H9 (cell line): Measurements from ENCODE around the gene TMEM35B. TPM values are rescaled to one million over a fixed set of nuclear protein-coding genes. Genes with fewer than 3 reads are reported as not detected.

ENCODE experiments used
- DNase-seq: peaks from one replicate; pipeline ENCODE4 v3.0.0-alpha.2; 2017
- H2AFZ ChIP-seq: one replicate; pipeline ENCODE4 v1.6.1; 2013; ENCODE audit warnings: mild to moderate bottlenecking, low read length, control low read depth, moderate library complexity
- H2AK5ac ChIP-seq: 2 replicates; pipeline ENCODE4 v1.6.1; 2013; ENCODE audit warnings: low read length, control low read depth, mixed read lengths; ENCODE audit not compliant: insufficient read length
- H2BK120ac ChIP-seq: one replicate; pipeline ENCODE4 v1.6.1; 2013; ENCODE audit warnings: low read depth, mild to moderate bottlenecking, low read length, control low read depth, inconsistent platforms; ENCODE audit not compliant: poor library complexity, severe bottlenecking
- H2BK12ac ChIP-seq: 2 replicates; pipeline ENCODE4 v1.6.1; 2013; ENCODE audit warnings: low read length, control low read depth, mixed read lengths, low read depth; ENCODE audit not compliant: insufficient read length
- H2BK15ac ChIP-seq: 2 replicates; pipeline ENCODE4 v1.6.1; 2013; ENCODE audit warnings: low read depth, low read length, control low read depth
- H2BK20ac ChIP-seq: one replicate; pipeline ENCODE4 v1.6.1; 2013; ENCODE audit warnings: low read depth, mild to moderate bottlenecking, low read length, control low read depth, inconsistent platforms; ENCODE audit not compliant: poor library complexity, severe bottlenecking
- H2BK5ac ChIP-seq: 2 replicates; pipeline ENCODE4 v1.6.1; 2013; ENCODE audit warnings: low read length, control low read depth, mixed read lengths; ENCODE audit not compliant: insufficient read length
- H3K14ac ChIP-seq: 2 replicates; pipeline ENCODE4 v1.6.1; 2013; ENCODE audit warnings: low read length, control low read depth; ENCODE audit not compliant: insufficient read depth
- H3K18ac ChIP-seq: 2 replicates; pipeline ENCODE4 v1.6.1; 2013; ENCODE audit warnings: low read depth, mild to moderate bottlenecking, mixed read lengths, low read length, control low read depth; ENCODE audit not compliant: insufficient read length
- H3K23ac ChIP-seq: 2 replicates; pipeline ENCODE4 v1.6.1; 2013; ENCODE audit warnings: low read length, control low read depth, mixed read lengths, low read depth; ENCODE audit not compliant: insufficient read length
- H3K23me2 ChIP-seq: 2 replicates; pipeline ENCODE4 v1.6.1; 2013; ENCODE audit warnings: low read depth, mild to moderate bottlenecking, mixed read lengths, low read length, control low read depth; ENCODE audit not compliant: insufficient read length, poor library complexity, severe bottlenecking
- H3K27ac ChIP-seq: 2 replicates; pipeline ENCODE4 v1.5.1; 2013; ENCODE audit warnings: low read length, control low read depth, mixed read lengths, low read depth; ENCODE audit not compliant: insufficient read length
- H3K27me3 ChIP-seq: 2 replicates; pipeline ENCODE4 v1.6.1; 2013; ENCODE audit warnings: low read length, control low read depth, inconsistent platforms; ENCODE audit not compliant: insufficient read depth
- H3K4ac ChIP-seq: 2 replicates; pipeline ENCODE4 v1.6.1; 2013; ENCODE audit warnings: low read depth, mild to moderate bottlenecking, control low read depth, inconsistent platforms, low read length, moderate library complexity
- H3K4me1 ChIP-seq: 2 replicates; pipeline ENCODE4 v1.6.1; 2013; ENCODE audit warnings: low read length, control low read depth, inconsistent platforms; ENCODE audit not compliant: insufficient read depth
- H3K4me2 ChIP-seq: 2 replicates; pipeline ENCODE4 v1.6.1; 2013; ENCODE audit warnings: low read length, control low read depth, mixed read lengths; ENCODE audit not compliant: insufficient read length, insufficient read depth
- H3K56ac ChIP-seq: 2 replicates; pipeline ENCODE4 v1.6.1; 2013; ENCODE audit warnings: low read depth, mild to moderate bottlenecking, mixed read lengths, low read length, control low read depth; ENCODE audit not compliant: insufficient read length
- H3K79me1 ChIP-seq: 2 replicates; pipeline ENCODE4 v1.6.1; 2013; ENCODE audit warnings: low read depth, mild to moderate bottlenecking, moderate library complexity, low read length, control low read depth, inconsistent platforms; ENCODE audit not compliant: insufficient read depth, poor library complexity, severe bottlenecking
- H3K79me2 ChIP-seq: 2 replicates; pipeline ENCODE4 v1.6.1; 2013; ENCODE audit warnings: low read length, control low read depth, inconsistent platforms; ENCODE audit not compliant: insufficient read depth
- H3K9ac ChIP-seq: 2 replicates; pipeline ENCODE4 v1.6.1; 2013; ENCODE audit warnings: low read length, control low read depth, mixed read lengths; ENCODE audit not compliant: insufficient read length; ENCODE audit errors: extremely low read depth
- H3K9me3 ChIP-seq: one replicate; pipeline ENCODE4 v1.6.1; 2013; ENCODE audit warnings: low read depth, low read length, inconsistent platforms; ENCODE audit not compliant: control insufficient read depth
- H3T11ph ChIP-seq: one replicate; pipeline ENCODE4 v1.6.1; 2013; ENCODE audit warnings: mild to moderate bottlenecking, low read length, control low read depth, inconsistent platforms
- H4K20me1 ChIP-seq: one replicate; pipeline ENCODE4 v1.6.1; 2013; ENCODE audit not compliant: control insufficient read depth, insufficient read length, insufficient read depth
- H4K5ac ChIP-seq: 2 replicates; pipeline ENCODE4 v1.6.1; 2013; ENCODE audit warnings: low read depth, mild to moderate bottlenecking, mixed read lengths, low read length, control low read depth; ENCODE audit not compliant: insufficient read length
- H4K8ac ChIP-seq: replicated peaks from 2 replicates; pipeline ENCODE4 v1.6.1; 2013; ENCODE audit warnings: low read length, control low read depth, mixed read lengths, low read depth; ENCODE audit not compliant: insufficient read length
- H4K91ac ChIP-seq: 2 replicates; pipeline ENCODE4 v1.6.1; 2013; ENCODE audit warnings: low read depth, mild to moderate bottlenecking, moderate library complexity, mixed read lengths, low read length, control low read depth; ENCODE audit not compliant: insufficient read length
- H3K27ac Mint-ChIP-seq, 3 experiments: 2 replicates in 2 of 3; 3 replicates in 1 of 3; pipeline ENCODE4 v1.8.0; 2020 to 2021; ENCODE audit warnings: mixed read lengths in 3 of 3, mild to moderate bottlenecking in 1 of 3, moderate library complexity in 1 of 3
- H3K27me3 Mint-ChIP-seq: 2 replicates; pipeline ENCODE4 v1.8.0; 2021; ENCODE audit warnings: low read depth, mild to moderate bottlenecking, moderate library complexity, mixed read lengths
- H3K36me3 Mint-ChIP-seq, 3 experiments: 2 replicates in 2 of 3; 3 replicates in 1 of 3; pipeline ENCODE4 v1.8.0; 2020 to 2021; ENCODE audit warnings: low read depth in 3 of 3, mixed read lengths in 3 of 3; ENCODE audit not compliant: insufficient read depth in 1 of 3
- H3K4me1 Mint-ChIP-seq, 2 experiments: 2 replicates each; pipeline ENCODE4 v1.8.0; 2020; ENCODE audit warnings: mixed read lengths in 2 of 2
- H3K4me3 Mint-ChIP-seq, 2 experiments: 2 replicates in 1 of 2; 3 replicates in 1 of 2; pipeline ENCODE4 v1.8.0; 2020 to 2021; ENCODE audit warnings: mild to moderate bottlenecking in 2 of 2, mixed read lengths in 2 of 2, moderate library complexity in 1 of 2
- H3K9me3 Mint-ChIP-seq, 2 experiments: 2 replicates in 1 of 2; 3 replicates in 1 of 2; pipeline ENCODE4 v1.8.0; 2020; ENCODE audit warnings: mild to moderate bottlenecking in 2 of 2, mixed read lengths in 2 of 2, moderate library complexity in 1 of 2
- CTCF ChIP-seq: fragments of 200-600 bp; sonication (generic); conservative IDR thresholded peaks from 3 replicates; pipeline ENCODE4 v1.8.0; 2021; ENCODE audit warnings: antibody characterized with exemption, mild to moderate bottlenecking
- whole genome bisulfite sequencing: extraction: QIAGEN DNeasy Blood & Tissue Kit; methylation state at CpG from one replicate; pipeline ENCODE4 v1.1.7; 2013; ENCODE audit warnings: missing lambda C conversion rate, low lambda C conversion rate, mixed read lengths; ENCODE audit not compliant: insufficient read length; ENCODE audit errors: extremely low coverage; 5-methylcytosine and 5-hydroxymethylcytosine counted together
- total RNA-seq: library from RNA; stranded (reverse); gene quantifications from 2 replicates; pipeline ENCODE4 v1.2.1, GENCODE V29; 2021

The TMEM35B gene
- total RNA-seq, 1 experiment from 2014 or later = 7.7 TPM

- no peak overlapping the region for H3K9ac ChIP-seq
- no peak overlapping the region for H3K14ac ChIP-seq
- H3K27ac ChIP-seq = no peak overlapping the region
- no peak overlapping the region for H4K91ac ChIP-seq
- no peak for TF ChIP-seq CTCF
- no peaks in the 10 kb centered on the region for H3K9me3 ChIP-seq
- no peak overlapping the region for H2BK15ac ChIP-seq
- DNase-seq = no peak
- no peaks in the 10 kb centered on the region for H4K20me1 ChIP-seq
- no peak overlapping the region for H3K4ac ChIP-seq
- no peaks in the 10 kb centered on the region for H3K79me2 ChIP-seq
- no CpG with 5 or more reads among the region's 2 CpGs for WGBS
- no peak overlapping the region for H2BK12ac ChIP-seq
- no peak overlapping the region for H3K23ac ChIP-seq
- no peak overlapping the region for H2BK120ac ChIP-seq
- H3K36me3 Mint-ChIP-seq = peaks cover 0 to 2% (median 0%) of the 10 kb centered on the region in 3 experiments; a peak in 1 of 7 replicates
- H3K27me3 Mint-ChIP-seq = peaks cover 6% of the 10 kb centered on the region
- no peak overlapping the region for H3T11ph ChIP-seq
- H3K4me1 Mint-ChIP-seq = no peaks in the 10 kb centered on the region
- no peaks in the 10 kb centered on the region for H3K23me2 ChIP-seq
- no peak overlapping the region for H3K4me2 ChIP-seq
- no peak overlapping the region for H4K5ac ChIP-seq
- H3K27me3 ChIP-seq = no peaks in the 10 kb centered on the region
- H3K18ac ChIP-seq = no peak overlapping the region
- H3K56ac ChIP-seq = no peak overlapping the region
- H2AK5ac ChIP-seq = no peak overlapping the region
- H2BK5ac ChIP-seq = no peak overlapping the region
- H3K4me1 ChIP-seq = no peaks in the 10 kb centered on the region
- H2AFZ ChIP-seq = no peak overlapping the region
- H3K9me3 Mint-ChIP-seq = peaks cover 13 to 17% of the 10 kb centered on the region in 2 experiments
- no peaks in the 10 kb centered on the region for H3K79me1 ChIP-seq
- no peak overlapping the region for H4K8ac ChIP-seq
- H3K27ac Mint-ChIP-seq = no peak overlapping the region
- H2BK20ac ChIP-seq = no peak overlapping the region
- H3K4me3 Mint-ChIP-seq = no peak overlapping the region
Observed at GRCh38 chr1:34965597-34965996, 19.6 kb downstream of the TMEM35B start.
